GM23338 (cell line): Measurements from ENCODE around the gene FER. TPM values are rescaled to one million over a fixed set of nuclear protein-coding genes. Genes with fewer than 3 reads are reported as not detected.
A peak's percentile ranks its signal among the peaks of the same experiment; 100 is the strongest.

Source experiments
- ATAC-seq: fragments of 200-7000 bp; cut with Tn5 transposase; 3 replicates; pipeline ENCODE4 v1.9.1; 2020
- DNase-seq: peaks from one replicate; pipeline ENCODE4 v3.0.0-alpha.2; 2015; ENCODE audit warnings: low spot score
- H2AFZ ChIP-seq: fragments of 200-600 bp; sonication (generic); 2 replicates; pipeline ENCODE4 v1.8.0; 2016; ENCODE audit warnings: antibody characterized with exemption, mild to moderate bottlenecking, moderate library complexity
- H3F3A ChIP-seq: fragments of 200-600 bp; sonication (generic); replicated peaks from 2 replicates; pipeline ENCODE4 v1.8.0; 2017; ENCODE audit warnings: antibody characterized with exemption, mixed run types, low read depth
- H3K27ac ChIP-seq: fragments of 200-600 bp; sonication (generic); 2 replicates; pipeline ENCODE4 v1.6.1; 2016; ENCODE audit warnings: low read depth
- H3K27me3 ChIP-seq: fragments of 200-600 bp; sonication (generic); 2 replicates; pipeline ENCODE4 v1.8.0; 2016; ENCODE audit warnings: mild to moderate bottlenecking, mixed run types, moderate library complexity; ENCODE audit not compliant: insufficient read depth
- H3K36me3 ChIP-seq: fragments of 200-600 bp; sonication (generic); 2 replicates; pipeline ENCODE4 v1.8.0; 2016; ENCODE audit warnings: mild to moderate bottlenecking; ENCODE audit not compliant: insufficient read depth
- H3K4me1 ChIP-seq: fragments of 200-600 bp; sonication (generic); 2 replicates; pipeline ENCODE4 v1.8.0; 2016; ENCODE audit warnings: mild to moderate bottlenecking, moderate library complexity; ENCODE audit not compliant: insufficient read depth
- H3K4me2 ChIP-seq: fragments of 200-600 bp; sonication (generic); 2 replicates; pipeline ENCODE4 v1.7.1; 2017; ENCODE audit warnings: mixed run types
- H3K4me3 ChIP-seq: fragments of 200-600 bp; sonication (generic); 2 replicates; pipeline ENCODE4 v1.6.1; 2016; ENCODE audit warnings: mixed run types
- H3K79me2 ChIP-seq: fragments of 200-600 bp; sonication (generic); replicated peaks from 2 replicates; pipeline ENCODE4 v1.8.0; 2017; ENCODE audit warnings: mild to moderate bottlenecking; ENCODE audit not compliant: insufficient read depth
- H3K9me2 ChIP-seq: fragments of 200-600 bp; sonication (generic); 2 replicates; pipeline ENCODE4 v1.8.0; 2017; ENCODE audit not compliant: insufficient read depth
- H4K20me1 ChIP-seq: fragments of 200-600 bp; sonication (generic); replicated peaks from 2 replicates; pipeline ENCODE4 v1.8.0; 2017; ENCODE audit warnings: mild to moderate bottlenecking; ENCODE audit not compliant: insufficient read depth
- H3K27ac Mint-ChIP-seq: 2 replicates; pipeline ENCODE4 v1.8.0; 2020; ENCODE audit warnings: inconsistent platforms, mild to moderate bottlenecking, moderate library complexity, mixed read lengths
- H3K27me3 Mint-ChIP-seq: 3 replicates; pipeline ENCODE4 v1.8.0; 2022; ENCODE audit warnings: low read depth, mild to moderate bottlenecking, moderate library complexity, mixed read lengths, inconsistent platforms; ENCODE audit not compliant: insufficient read depth, poor library complexity
- H3K36me3 Mint-ChIP-seq: 3 replicates; pipeline ENCODE4 v1.8.0; 2021; ENCODE audit warnings: low read depth, mild to moderate bottlenecking, inconsistent platforms, moderate library complexity, mixed read lengths
- H3K4me1 Mint-ChIP-seq: 3 replicates; pipeline ENCODE4 v1.8.0; 2020; ENCODE audit warnings: mild to moderate bottlenecking, inconsistent platforms, mixed read lengths
- H3K4me3 Mint-ChIP-seq: 3 replicates; pipeline ENCODE4 v1.8.0; 2021; ENCODE audit warnings: moderate library complexity, mild to moderate bottlenecking, inconsistent platforms, mixed read lengths
- H3K9me3 Mint-ChIP-seq: 3 replicates; pipeline ENCODE4 v1.8.0; 2020; ENCODE audit warnings: moderate library complexity, mild to moderate bottlenecking, inconsistent platforms, mixed read lengths
- CREB1 ChIP-seq: fragments of 250-450 bp; sonication (Bioruptor Pico); IDR thresholded peaks from 2 replicates; pipeline ENCODE4 v1.5.0; 2020; ENCODE audit warnings: low read depth, mild to moderate bottlenecking, moderate library complexity
- CTCF ChIP-seq, 2 experiments: fragments of 200-600 bp in 1 of 2; sonication (generic) in 1 of 2; conservative IDR thresholded peaks; 2 replicates each; pipeline versions ENCODE4 v1.5.1 to v1.6.1; 2016 to 2017; ENCODE audit warnings: antibody characterized with exemption in 2 of 2, low read depth in 2 of 2, mild to moderate bottlenecking in 2 of 2, moderate library complexity in 1 of 2
- ETS1 ChIP-seq: IDR thresholded peaks from 2 replicates; pipeline ENCODE4 v1.6.1; 2016; ENCODE audit warnings: antibody characterized with exemption
- EZH2 ChIP-seq: fragments of 200-600 bp; sonication (generic); IDR thresholded peaks from one replicate; pipeline ENCODE4 v1.8.0; 2017; ENCODE audit warnings: antibody characterized with exemption, mild to moderate bottlenecking, low read depth; ENCODE audit not compliant: unreplicated experiment
- EZH2phosphoT487 ChIP-seq: fragments of 200-600 bp; sonication (generic); IDR thresholded peaks from one replicate; pipeline ENCODE4 v1.8.1; 2018; ENCODE audit warnings: antibody characterized with exemption; ENCODE audit not compliant: unreplicated experiment
- JUNB ChIP-seq: IDR thresholded peaks from one replicate; pipeline ENCODE4 v1.6.1; 2016; ENCODE audit warnings: antibody characterized with exemption; ENCODE audit not compliant: unreplicated experiment
- NANOG ChIP-seq: IDR thresholded peaks from 2 replicates; pipeline ENCODE4 v1.6.1; 2016; ENCODE audit warnings: antibody characterized with exemption, borderline replicate concordance
- POLR2AphosphoS5 ChIP-seq: IDR thresholded peaks from 2 replicates; pipeline ENCODE4 v1.6.1; 2016; ENCODE audit warnings: antibody characterized with exemption, low read depth
- STAT1 ChIP-seq: IDR thresholded peaks from one replicate; pipeline ENCODE4 v1.6.1; 2016; ENCODE audit warnings: antibody characterized with exemption; ENCODE audit not compliant: unreplicated experiment
- ZNF114 ChIP-seq: fragments of 250-450 bp; sonication (Bioruptor Pico); IDR thresholded peaks from 2 replicates; pipeline ENCODE4 v1.5.0; 2020; ENCODE audit warnings: mild to moderate bottlenecking, moderate library complexity
- ZNF331 ChIP-seq: fragments of 250-450 bp; sonication (Bioruptor Pico); IDR thresholded peaks from 2 replicates; pipeline ENCODE4 v1.5.0; 2020; ENCODE audit warnings: low read depth, mild to moderate bottlenecking, moderate library complexity
- ZNF462 ChIP-seq: fragments of 250-450 bp; sonication (Bioruptor Pico); IDR thresholded peaks from 2 replicates; pipeline ENCODE4 v1.5.0; 2020; ENCODE audit warnings: mild to moderate bottlenecking, moderate library complexity
- polyA plus RNA-seq: library from polyadenylated mRNA; unstranded; fragments of >200 nt; fragmentation: Nextera tagmentation; extraction: Ambion mirVana; gene quantifications from 2 replicates; pipeline ENCODE4 v1.2.1, GENCODE V29; 2016
- total RNA-seq: library from RNA; depleted of rRNA; stranded (reverse); fragments of >200 nt; shearing (Covaris generic); gene quantifications from 2 replicates; pipeline ENCODE4 v1.2.3, GENCODE V29; 2014
- TF ChIP-seq, protein P1 (sequence below): IDR thresholded peaks from one replicate; pipeline ENCODE4 v1.6.1; 2018; ENCODE audit warnings: antibody characterized with exemption; ENCODE audit not compliant: unreplicated experiment

Gene FER
- total and polyA plus RNA-seq, 2 experiments from 2014 or later, result 17.4 to 34.8 TPM

- Mint-ChIP-seq H3K27me3 (peaks cover 2% of the 10 kb centered on the region), H3K4me3 (no peak overlapping the region), H3K27ac (peak overlapping the region; percentile 94), H3K36me3 (no peaks in the 10 kb centered on the region), H3K4me1 (peaks cover 45% of the 10 kb centered on the region), H3K9me3 (no peaks in the 10 kb centered on the region)
- DNase-seq, result no peak
- H3K9me2 ChIP-seq, result no peaks in the 10 kb centered on the region
- no peaks in the 10 kb centered on the region for H3K36me3 ChIP-seq
- H3K4me1 ChIP-seq, result peaks cover 56% of the 10 kb centered on the region
- no peaks in the 10 kb centered on the region for H3K79me2 ChIP-seq
- H3K27ac ChIP-seq, result no peak overlapping the region
- no peak overlapping the region for H2AFZ ChIP-seq
- H4K20me1 ChIP-seq, result no peaks in the 10 kb centered on the region
- no peaks in the 10 kb centered on the region for H3K27me3 ChIP-seq
- no peaks in the 10 kb centered on the region for H3F3A ChIP-seq
- TF ChIP-seq ZNF114 (CRISPR knock-in tag) (no peak), POLR2AphosphoS5 (no peak), ZNF331 (CRISPR knock-in tag) (no peak), EZH2phosphoT487 (no peak), ZNF462 (no peak), CTCF (conservative IDR thresholded peaks at IDR 0.05; ENCODE audit: low read depth in 2 of 2) (no peak), NANOG (no peak), STAT1 (no peak), CREB1 (CRISPR knock-in tag) (no peak), ETS1 (no peak), EZH2 (no peak), JUNB (no peak)
- TF ChIP-seq, protein P1, sequence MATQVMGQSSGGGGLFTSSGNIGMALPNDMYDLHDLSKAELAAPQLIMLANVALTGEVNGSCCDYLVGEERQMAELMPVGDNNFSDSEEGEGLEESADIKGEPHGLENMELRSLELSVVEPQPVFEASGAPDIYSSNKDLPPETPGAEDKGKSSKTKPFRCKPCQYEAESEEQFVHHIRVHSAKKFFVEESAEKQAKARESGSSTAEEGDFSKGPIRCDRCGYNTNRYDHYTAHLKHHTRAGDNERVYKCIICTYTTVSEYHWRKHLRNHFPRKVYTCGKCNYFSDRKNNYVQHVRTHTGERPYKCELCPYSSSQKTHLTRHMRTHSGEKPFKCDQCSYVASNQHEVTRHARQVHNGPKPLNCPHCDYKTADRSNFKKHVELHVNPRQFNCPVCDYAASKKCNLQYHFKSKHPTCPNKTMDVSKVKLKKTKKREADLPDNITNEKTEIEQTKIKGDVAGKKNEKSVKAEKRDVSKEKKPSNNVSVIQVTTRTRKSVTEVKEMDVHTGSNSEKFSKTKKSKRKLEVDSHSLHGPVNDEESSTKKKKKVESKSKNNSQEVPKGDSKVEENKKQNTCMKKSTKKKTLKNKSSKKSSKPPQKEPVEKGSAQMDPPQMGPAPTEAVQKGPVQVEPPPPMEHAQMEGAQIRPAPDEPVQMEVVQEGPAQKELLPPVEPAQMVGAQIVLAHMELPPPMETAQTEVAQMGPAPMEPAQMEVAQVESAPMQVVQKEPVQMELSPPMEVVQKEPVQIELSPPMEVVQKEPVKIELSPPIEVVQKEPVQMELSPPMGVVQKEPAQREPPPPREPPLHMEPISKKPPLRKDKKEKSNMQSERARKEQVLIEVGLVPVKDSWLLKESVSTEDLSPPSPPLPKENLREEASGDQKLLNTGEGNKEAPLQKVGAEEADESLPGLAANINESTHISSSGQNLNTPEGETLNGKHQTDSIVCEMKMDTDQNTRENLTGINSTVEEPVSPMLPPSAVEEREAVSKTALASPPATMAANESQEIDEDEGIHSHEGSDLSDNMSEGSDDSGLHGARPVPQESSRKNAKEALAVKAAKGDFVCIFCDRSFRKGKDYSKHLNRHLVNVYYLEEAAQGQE, result no peak
- no peak for ATAC-seq
- peak overlapping the region; percentile 47; the same call in 1 of the 2 replicates for H3K4me2 ChIP-seq
- H3K4me3 ChIP-seq, result no peak overlapping the region
Observed at GRCh38 chr5:109191153-109191558, 443.5 kb downstream of the FER start.
